HepG2 (cell line): ENCODE results near the gene RPF1. TPM values are rescaled to one million over a fixed set of nuclear protein-coding genes. Genes with fewer than 3 reads are reported as not detected.

Experiments used
- ARID5B ChIP-seq: IDR thresholded peaks from 2 replicates; pipeline ENCODE4 v1.4.0; 2020; ENCODE audit warnings: mild to moderate bottlenecking, missing genetic modification reagents
- ESRRA ChIP-seq: sonication (generic); formaldehyde crosslinking; IDR thresholded peaks from 2 replicates; pipeline ENCODE4 v1.5.1; 2020; ENCODE audit warnings: mild to moderate bottlenecking, low read depth, missing genetic modification reagents
- RXRA ChIP-seq: sonication (generic); formaldehyde crosslinking; IDR thresholded peaks from 2 replicates; pipeline ENCODE4 v1.5.1; 2020; ENCODE audit warnings: missing genetic modification reagents
- SP4 ChIP-seq: sonication (generic); formaldehyde crosslinking; IDR thresholded peaks from 2 replicates; pipeline ENCODE4 v1.8.1; 2023; ENCODE audit warnings: mild to moderate bottlenecking, missing genetic modification reagents
- ZNF350 ChIP-seq: sonication (generic); formaldehyde crosslinking; IDR thresholded peaks from 2 replicates; pipeline ENCODE4 v1.4.0; 2020; ENCODE audit warnings: mild to moderate bottlenecking, low read depth, missing genetic modification reagents, borderline replicate concordance
- polyA plus RNA-seq, 8 experiments: library from polyadenylated mRNA; depleted of rRNA in 3 of 8; stranded (reverse) in 7 of 8; unstranded in 1 of 8; fragments of >200 nt; fragmentation: Illumina TruSeq in 4 of 8; extraction: Trizol in 4 of 8; gene quantifications; 2 replicates each; pipeline versions ENCODE4 v1.2.1 to v1.2.3, GENCODE V29; 2011 to 2016; ENCODE audit warnings: low read depth in 4 of 8, missing spikeins in 1 of 8, mixed read lengths in 1 of 8; ENCODE audit not compliant: insufficient read depth in 1 of 8
- total RNA-seq, 5 experiments: library from RNA; depleted of rRNA; stranded (reverse); fragments of >200 nt; fragmentation: Illumina TruSeq; extraction: Trizol; gene quantifications; 2 replicates each; pipeline ENCODE4 v1.2.3, GENCODE V29; 2016; ENCODE audit warnings: low read depth in 1 of 5
- TF ChIP-seq, protein P1 (sequence below): sonication (generic); formaldehyde crosslinking; IDR thresholded peaks from 2 replicates; pipeline ENCODE4 v1.8.0; 2022; ENCODE audit warnings: missing genetic modification reagents, mild to moderate bottlenecking, moderate library complexity, borderline replicate concordance
- TF ChIP-seq, protein P2 (sequence below): sonication (generic); formaldehyde crosslinking; IDR thresholded peaks from one replicate; pipeline ENCODE4 v1.5.1; 2020; ENCODE audit warnings: mild to moderate bottlenecking, missing genetic modification reagents; ENCODE audit errors: not compliant biosample characterization
- TF ChIP-seq, protein P3 (sequence below): sonication (generic); formaldehyde crosslinking; IDR thresholded peaks from 2 replicates; pipeline ENCODE4 v1.5.1; 2020; ENCODE audit warnings: mild to moderate bottlenecking, missing genetic modification reagents

Gene RPF1
- total and polyA plus RNA-seq, 2 of the 13 experiments (the other 11 are each of a cell fraction or from before 2014, with no cell fraction given) = 23.0 to 39.0 TPM

DNA sequence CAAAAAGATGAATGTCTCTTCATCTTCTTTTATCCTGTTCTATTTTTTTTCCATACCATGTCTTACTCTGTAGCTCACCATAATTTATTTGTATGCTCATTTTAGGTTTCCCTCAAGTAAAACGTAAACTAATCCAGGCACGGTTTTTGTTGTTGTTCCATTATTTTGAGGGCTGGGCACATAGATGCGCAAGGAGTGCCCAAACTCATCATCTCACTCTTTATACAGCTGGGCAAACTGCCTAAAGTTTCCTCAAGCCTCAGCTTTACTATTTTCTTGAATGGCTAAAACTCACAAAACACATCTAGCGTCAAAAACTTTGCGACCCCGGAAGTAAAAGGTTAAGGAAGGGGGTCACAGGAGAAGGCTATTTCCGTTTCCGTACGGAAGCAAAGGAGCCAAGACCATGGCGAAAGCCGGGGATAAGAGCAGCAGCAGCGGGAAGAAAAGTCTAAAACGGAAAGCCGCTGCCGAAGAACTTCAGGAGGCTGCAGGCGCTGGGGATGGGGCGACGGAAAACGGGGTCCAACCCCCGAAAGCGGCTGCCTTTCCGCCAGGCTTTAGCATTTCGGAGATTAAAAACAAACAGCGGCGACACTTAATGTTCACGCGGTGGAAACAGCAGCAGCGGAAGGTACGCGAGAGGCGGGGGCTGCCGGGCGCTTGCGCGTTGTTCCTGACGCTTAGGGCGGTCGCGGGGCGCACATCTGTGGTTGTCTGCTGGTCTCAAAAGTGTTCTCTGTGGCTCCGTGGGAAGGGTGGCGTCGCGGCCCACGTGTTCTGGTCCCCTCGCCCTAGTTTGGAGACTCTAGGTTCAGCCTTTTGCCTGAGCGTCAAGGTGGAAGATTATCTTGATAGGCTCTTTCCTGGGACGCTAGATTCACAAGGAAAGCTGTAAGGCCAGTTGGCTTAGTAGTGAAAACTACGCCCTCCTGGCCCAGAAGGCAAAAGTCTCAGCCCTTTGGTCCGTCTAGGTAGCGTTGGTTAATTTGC, at the start of gene RPF1 (continued):
- TF ChIP-seq ESRRA (CRISPR knock-in tag) (0 out of 2 replicates have a peak, but pooled peaks have one; percentile 29), SP4 (CRISPR knock-in tag) (no peak), ZNF350 (CRISPR knock-in tag) (peak; percentile 75; the same call in 1 of the 2 replicates), RXRA (CRISPR knock-in tag) (peak; percentile 53), ARID5B (peak; percentile 44; the same call in 1 of the 2 replicates)
- TF ChIP-seq, protein P1, sequence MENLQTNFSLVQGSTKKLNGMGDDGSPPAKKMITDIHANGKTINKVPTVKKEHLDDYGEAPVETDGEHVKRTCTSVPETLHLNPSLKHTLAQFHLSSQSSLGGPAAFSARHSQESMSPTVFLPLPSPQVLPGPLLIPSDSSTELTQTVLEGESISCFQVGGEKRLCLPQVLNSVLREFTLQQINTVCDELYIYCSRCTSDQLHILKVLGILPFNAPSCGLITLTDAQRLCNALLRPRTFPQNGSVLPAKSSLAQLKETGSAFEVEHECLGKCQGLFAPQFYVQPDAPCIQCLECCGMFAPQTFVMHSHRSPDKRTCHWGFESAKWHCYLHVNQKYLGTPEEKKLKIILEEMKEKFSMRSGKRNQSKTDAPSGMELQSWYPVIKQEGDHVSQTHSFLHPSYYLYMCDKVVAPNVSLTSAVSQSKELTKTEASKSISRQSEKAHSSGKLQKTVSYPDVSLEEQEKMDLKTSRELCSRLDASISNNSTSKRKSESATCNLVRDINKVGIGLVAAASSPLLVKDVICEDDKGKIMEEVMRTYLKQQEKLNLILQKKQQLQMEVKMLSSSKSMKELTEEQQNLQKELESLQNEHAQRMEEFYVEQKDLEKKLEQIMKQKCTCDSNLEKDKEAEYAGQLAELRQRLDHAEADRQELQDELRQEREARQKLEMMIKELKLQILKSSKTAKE (CRISPR knock-in tag) = no peak
- TF ChIP-seq, protein P2, sequence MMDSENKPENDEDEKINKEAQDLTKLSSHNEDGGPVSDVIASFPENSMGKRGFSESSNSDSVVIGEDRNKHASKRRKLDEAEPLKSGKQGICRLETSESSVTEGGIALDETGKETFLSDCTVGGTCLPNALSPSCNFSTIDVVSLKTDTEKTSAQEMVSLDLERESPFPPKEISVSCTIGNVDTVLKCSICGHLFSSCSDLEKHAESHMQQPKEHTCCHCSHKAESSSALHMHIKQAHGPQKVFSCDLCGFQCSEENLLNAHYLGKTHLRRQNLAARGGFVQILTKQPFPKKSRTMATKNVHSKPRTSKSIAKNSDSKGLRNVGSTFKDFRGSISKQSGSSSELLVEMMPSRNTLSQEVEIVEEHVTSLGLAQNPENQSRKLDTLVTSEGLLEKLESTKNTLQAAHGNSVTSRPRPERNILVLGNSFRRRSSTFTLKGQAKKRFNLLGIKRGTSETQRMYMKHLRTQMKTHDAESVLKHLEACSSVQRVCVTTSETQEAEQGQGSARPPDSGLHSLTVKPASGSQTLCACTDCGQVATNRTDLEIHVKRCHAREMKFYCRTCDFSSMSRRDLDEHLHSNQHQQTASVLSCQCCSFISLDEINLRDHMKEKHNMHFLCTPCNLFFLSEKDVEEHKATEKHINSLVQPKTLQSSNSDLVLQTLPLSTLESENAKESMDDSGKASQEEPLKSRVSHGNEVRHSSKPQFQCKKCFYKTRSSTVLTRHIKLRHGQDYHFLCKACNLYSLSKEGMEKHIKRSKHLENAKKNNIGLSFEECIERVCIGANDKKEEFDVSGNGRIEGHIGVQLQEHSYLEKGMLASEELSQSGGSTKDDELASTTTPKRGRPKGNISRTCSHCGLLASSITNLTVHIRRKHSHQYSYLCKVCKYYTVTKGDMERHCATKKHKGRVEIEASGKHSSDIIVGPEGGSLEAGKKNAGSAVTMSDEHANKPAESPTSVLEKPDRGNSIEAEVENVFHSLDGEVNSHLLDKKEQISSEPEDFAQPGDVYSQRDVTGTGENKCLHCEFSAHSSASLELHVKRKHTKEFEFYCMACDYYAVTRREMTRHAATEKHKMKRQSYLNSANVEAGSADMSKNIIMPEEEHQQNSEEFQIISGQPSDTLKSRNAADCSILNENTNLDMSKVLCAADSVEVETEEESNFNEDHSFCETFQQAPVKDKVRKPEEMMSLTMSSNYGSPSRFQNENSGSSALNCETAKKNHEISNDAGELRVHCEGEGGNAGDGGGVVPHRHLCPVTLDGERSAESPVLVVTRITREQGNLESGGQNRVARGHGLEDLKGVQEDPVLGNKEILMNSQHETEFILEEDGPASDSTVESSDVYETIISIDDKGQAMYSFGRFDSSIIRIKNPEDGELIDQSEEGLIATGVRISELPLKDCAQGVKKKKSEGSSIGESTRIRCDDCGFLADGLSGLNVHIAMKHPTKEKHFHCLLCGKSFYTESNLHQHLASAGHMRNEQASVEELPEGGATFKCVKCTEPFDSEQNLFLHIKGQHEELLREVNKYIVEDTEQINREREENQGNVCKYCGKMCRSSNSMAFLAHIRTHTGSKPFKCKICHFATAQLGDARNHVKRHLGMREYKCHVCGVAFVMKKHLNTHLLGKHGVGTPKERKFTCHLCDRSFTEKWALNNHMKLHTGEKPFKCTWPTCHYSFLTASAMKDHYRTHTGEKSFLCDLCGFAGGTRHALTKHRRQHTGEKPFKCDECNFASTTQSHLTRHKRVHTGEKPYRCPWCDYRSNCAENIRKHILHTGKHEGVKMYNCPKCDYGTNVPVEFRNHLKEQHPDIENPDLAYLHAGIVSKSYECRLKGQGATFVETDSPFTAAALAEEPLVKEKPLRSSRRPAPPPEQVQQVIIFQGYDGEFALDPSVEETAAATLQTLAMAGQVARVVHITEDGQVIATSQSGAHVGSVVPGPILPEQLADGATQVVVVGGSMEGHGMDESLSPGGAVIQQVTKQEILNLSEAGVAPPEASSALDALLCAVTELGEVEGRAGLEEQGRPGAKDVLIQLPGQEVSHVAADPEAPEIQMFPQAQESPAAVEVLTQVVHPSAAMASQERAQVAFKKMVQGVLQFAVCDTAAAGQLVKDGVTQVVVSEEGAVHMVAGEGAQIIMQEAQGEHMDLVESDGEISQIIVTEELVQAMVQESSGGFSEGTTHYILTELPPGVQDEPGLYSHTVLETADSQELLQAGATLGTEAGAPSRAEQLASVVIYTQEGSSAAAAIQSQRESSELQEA (CRISPR knock-in tag) = no peak
- TF ChIP-seq, protein P3, sequence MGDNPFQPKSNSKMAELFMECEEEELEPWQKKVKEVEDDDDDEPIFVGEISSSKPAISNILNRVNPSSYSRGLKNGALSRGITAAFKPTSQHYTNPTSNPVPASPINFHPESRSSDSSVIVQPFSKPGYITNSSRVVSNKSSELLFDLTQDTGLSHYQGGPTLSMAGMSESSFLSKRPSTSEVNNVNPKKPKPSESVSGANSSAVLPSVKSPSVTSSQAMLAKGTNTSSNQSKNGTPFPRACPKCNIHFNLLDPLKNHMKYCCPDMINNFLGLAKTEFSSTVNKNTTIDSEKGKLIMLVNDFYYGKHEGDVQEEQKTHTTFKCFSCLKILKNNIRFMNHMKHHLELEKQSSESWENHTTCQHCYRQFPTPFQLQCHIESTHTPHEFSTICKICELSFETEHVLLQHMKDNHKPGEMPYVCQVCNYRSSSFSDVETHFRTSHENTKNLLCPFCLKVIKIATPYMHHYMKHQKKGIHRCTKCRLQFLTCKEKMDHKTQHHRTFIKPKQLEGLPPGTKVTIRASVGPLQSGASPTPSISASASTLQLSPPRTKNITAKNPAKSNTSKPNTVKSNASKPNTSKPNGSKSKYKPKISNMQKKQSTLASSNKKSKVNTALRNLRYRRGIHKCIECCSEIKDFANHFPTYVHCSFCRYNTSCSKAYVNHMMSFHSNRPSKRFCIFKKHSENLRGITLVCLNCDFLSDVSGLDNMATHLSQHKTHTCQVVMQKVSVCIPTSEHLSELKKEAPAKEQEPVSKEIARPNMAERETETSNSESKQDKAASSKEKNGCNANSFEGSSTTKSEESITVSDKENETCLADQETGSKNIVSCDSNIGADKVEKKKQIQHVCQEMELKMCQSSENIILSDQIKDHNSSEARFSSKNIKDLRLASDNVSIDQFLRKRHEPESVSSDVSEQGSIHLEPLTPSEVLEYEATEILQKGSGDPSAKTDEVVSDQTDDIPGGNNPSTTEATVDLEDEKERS (CRISPR knock-in tag) = peak; percentile 93
